GM12872 (cell line): Measurements from ENCODE around the gene ZP4.

ENCODE experiments used
- TF ChIP-seq, protein P1 (sequence below): IDR thresholded peaks from 3 replicates; pipeline ENCODE4 v1.5.1; 2011; ENCODE audit warnings: low read depth, mild to moderate bottlenecking, low read length, moderate library complexity; ENCODE audit not compliant: insufficient read depth

ZP4 gene, protein sequence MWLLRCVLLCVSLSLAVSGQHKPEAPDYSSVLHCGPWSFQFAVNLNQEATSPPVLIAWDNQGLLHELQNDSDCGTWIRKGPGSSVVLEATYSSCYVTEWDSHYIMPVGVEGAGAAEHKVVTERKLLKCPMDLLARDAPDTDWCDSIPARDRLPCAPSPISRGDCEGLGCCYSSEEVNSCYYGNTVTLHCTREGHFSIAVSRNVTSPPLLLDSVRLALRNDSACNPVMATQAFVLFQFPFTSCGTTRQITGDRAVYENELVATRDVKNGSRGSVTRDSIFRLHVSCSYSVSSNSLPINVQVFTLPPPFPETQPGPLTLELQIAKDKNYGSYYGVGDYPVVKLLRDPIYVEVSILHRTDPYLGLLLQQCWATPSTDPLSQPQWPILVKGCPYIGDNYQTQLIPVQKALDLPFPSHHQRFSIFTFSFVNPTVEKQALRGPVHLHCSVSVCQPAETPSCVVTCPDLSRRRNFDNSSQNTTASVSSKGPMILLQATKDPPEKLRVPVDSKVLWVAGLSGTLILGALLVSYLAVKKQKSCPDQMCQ

DNA sequence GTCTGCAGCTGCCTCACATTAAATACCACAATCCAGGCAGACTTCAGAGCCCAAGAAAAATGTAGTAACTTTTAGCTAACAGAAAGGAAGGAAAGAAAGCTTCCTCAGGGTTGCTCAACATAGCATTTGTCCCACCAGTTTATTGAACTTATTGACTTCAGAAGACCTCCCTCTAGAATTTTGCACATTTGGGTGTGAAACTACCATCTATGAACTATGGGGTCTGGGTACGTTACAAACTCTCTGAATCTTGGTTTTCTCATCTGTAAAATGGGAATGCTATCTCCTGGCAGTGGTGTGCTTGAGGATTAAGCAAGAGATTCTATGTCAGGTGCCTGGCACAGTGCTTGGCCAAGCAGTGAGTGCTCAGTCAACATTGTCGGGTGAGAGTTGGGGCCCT, at the start of gene ZP4:
Gene ZP4 (minus strand): TSS at position 101 of the 400 bp plus-strand sequence. CDS start 287 bp downstream, outside the sequence.
- TF ChIP-seq, protein P1, sequence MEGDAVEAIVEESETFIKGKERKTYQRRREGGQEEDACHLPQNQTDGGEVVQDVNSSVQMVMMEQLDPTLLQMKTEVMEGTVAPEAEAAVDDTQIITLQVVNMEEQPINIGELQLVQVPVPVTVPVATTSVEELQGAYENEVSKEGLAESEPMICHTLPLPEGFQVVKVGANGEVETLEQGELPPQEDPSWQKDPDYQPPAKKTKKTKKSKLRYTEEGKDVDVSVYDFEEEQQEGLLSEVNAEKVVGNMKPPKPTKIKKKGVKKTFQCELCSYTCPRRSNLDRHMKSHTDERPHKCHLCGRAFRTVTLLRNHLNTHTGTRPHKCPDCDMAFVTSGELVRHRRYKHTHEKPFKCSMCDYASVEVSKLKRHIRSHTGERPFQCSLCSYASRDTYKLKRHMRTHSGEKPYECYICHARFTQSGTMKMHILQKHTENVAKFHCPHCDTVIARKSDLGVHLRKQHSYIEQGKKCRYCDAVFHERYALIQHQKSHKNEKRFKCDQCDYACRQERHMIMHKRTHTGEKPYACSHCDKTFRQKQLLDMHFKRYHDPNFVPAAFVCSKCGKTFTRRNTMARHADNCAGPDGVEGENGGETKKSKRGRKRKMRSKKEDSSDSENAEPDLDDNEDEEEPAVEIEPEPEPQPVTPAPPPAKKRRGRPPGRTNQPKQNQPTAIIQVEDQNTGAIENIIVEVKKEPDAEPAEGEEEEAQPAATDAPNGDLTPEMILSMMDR = no peak

DNA sequence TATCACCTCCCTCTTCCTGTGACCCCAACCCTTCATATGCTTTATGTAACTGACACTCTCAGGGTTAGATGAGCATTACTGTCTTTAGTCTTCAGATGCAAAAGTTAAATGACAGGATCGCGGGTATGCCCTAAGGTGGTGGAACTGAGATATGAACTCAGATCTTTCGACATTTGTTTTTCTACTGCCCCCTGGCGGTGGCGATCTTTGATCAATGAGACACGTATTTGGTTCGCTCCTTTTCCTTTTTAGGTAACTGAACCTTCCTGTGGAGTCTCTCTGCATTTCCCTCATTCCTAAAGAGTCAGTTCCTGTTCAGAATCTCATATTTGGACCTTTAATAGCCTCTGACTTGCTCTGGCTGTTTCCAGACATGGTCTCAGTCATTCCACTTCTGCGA, 47.8 kb upstream of the ZP4 start:
- TF ChIP-seq, protein P1 = no peak

DNA sequence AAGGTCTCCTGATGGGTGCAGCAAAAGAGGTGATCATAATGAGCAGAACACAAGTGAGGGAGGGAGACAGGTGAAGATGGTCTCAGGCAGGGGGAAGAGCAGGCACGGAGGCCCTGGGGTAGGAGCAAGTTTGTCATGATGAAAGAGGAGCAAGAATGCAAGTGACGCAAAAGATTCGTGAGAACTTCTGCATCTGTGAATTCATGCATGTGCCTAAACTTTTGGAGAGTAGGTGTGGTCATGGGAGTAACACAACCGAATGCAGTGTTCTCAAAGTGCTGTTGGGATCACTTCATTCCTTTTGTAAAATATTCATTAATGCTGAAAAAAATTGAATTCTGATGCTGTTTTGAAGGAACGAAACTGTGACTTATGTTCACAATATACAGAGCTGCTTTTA, 47.3 kb upstream of the ZP4 start:
- TF ChIP-seq, protein P1 = no peak

DNA sequence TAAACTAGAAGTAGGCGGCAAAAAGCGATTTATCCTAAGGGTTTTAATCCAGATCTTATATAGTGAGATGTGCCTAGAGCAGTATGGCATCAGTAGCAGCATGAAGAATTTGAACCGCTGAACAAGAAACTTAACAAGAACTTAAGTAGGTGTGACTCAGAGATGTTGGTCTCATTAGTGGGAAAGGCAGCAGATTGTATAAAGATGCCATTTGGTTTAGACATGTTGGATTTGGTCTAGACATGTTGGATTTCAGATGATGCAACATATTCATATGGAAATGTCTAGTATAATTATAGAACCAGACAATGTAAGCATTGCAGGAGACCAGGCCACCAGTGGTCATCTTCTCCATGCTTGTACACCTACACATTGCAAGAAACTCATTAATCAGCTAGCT, 42.1 kb upstream of the ZP4 start:
- TF ChIP-seq, protein P1 = no peak

DNA sequence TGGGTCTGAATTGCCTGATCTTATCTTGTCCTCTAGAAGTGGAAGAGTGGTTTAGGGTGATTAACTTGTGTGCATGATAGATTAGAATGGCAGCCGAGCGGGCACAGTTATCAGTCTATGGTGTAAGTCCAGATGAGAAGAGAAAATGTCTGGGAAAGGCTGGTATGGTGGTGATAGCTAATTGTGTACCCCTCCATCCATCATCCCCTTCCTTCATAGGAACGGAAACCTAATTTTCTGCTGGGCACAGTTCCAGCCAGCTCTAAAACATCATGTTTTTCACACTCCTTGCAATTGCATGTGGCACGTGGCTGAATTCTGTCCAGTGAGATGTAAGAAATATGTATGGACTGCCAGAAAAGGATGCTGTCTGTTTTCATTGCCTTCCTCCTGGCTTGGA, 40.9 kb upstream of the ZP4 start:
- TF ChIP-seq, protein P1 = no peak

DNA sequence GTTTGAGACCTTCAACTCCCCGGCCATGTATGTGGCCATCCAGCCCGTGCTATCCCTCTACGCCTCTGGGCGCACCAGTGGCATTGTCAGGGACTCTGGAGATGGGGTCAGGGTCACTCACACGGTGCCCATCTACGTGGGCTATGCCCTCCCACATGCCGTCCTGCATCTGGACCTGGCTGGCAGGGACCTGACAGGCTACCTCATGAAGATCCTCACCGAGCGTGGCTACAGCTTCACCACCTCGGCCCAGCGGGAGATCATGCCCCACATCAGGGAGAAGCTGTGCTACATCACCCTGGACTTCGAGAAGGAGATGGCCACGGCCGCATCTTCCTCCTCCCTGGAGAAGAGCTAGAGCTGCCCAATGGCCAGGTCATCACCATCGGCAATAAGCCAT, 36.5 kb upstream of the ZP4 start:
- TF ChIP-seq, protein P1 = no peak

DNA sequence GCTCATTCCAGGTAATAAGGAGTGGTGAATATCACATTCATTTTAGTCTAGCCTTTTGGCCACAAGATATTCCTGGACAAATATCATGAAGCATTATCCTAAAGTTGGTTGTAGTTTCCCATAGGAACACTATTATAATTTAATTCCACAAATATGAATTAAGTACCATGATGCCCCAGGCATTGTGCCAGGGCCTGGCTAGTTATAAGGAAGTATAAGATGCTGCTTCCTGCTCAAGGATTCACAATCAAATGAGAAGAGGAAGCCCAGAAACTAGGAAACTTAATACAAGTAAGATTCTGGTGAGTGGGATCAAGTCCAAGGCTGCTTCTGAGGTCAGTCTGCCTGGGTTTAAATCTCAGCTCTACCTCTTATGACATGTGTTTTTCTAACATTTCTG, 30.6 kb upstream of the ZP4 start:
- TF ChIP-seq, protein P1 = no peak
